GM06990 (cell line): Measurements from ENCODE around the gene MLLT3.

Experiments
- DNase-seq: peaks from one replicate; pipeline ENCODE4 v3.0.0-alpha.2; 2011; ENCODE audit not compliant: insufficient read length; ENCODE audit errors: extremely low read depth
- H3K27me3 ChIP-seq: replicated peaks from 2 replicates; pipeline ENCODE4 v1.6.0; 2011; ENCODE audit warnings: low read length; ENCODE audit not compliant: control insufficient read depth, insufficient read depth
- H3K36me3 ChIP-seq: 2 replicates; pipeline ENCODE4 v1.5.1; 2011; ENCODE audit warnings: low read length; ENCODE audit not compliant: control insufficient read depth, insufficient read depth
- H3K4me3 ChIP-seq: replicated peaks from 2 replicates; pipeline ENCODE4 v1.5.1; 2011; ENCODE audit warnings: low read depth, mild to moderate bottlenecking, control low read depth, low read length
- TF ChIP-seq, protein P1 (sequence below): IDR thresholded peaks from 2 replicates; pipeline ENCODE4 v1.5.1; 2011; ENCODE audit warnings: low read length, control low read depth, mild to moderate bottlenecking, inconsistent platforms; ENCODE audit not compliant: insufficient read depth, poor library complexity, severe bottlenecking

Gene MLLT3

DNA sequence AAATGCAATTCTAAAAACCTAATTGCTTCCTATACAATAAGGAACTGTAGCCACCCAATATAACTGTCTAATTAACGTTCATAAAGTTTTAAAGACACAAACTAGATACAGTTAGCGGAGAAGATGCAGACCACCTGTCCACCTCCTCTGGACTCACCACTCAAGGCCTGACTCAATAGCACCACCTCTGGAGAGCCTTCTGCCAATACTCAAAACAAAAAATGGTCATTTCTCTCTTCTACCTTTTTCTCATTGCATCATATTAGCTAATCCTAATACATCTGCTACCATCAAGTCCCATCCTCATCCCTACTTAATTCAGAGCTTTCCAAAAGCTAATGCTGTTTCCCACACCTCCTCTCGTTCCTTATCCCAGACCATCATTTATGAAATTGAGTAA is 159.9 kb downstream of the MLLT3 start:
- Histone ChIP-seq H3K36me3 (no peaks in the 10 kb centered on the region), H3K4me3 (no peak overlapping the region), H3K27me3 (no peaks in the 10 kb centered on the region)
- TF ChIP-seq, protein P1, sequence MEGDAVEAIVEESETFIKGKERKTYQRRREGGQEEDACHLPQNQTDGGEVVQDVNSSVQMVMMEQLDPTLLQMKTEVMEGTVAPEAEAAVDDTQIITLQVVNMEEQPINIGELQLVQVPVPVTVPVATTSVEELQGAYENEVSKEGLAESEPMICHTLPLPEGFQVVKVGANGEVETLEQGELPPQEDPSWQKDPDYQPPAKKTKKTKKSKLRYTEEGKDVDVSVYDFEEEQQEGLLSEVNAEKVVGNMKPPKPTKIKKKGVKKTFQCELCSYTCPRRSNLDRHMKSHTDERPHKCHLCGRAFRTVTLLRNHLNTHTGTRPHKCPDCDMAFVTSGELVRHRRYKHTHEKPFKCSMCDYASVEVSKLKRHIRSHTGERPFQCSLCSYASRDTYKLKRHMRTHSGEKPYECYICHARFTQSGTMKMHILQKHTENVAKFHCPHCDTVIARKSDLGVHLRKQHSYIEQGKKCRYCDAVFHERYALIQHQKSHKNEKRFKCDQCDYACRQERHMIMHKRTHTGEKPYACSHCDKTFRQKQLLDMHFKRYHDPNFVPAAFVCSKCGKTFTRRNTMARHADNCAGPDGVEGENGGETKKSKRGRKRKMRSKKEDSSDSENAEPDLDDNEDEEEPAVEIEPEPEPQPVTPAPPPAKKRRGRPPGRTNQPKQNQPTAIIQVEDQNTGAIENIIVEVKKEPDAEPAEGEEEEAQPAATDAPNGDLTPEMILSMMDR = peak; percentile 18
- no peak for DNase-seq

DNA sequence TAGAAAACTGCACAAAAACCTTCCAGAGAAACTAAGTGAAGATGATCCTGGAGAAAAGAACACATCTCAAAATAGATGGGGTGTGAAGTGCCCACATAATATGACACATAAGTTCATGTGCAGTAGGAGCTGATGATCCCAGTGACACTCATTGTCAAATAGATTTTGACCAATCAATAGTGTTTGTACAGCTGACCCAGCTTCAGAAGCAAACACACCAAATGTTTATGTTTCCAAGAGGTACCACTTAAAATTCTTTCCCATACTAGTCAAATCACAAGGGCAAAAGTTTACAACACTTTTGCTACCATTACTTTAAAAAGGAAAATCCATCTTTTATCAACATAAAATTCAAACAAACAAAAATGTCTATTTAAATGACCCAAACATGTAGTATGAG is 175.0 kb downstream of the MLLT3 start:
- Histone ChIP-seq H3K4me3 (no peak overlapping the region), H3K36me3 (no peaks in the 10 kb centered on the region), H3K27me3 (no peaks in the 10 kb centered on the region)
- no peak for DNase-seq
- TF ChIP-seq, protein P1 = no peak

DNA sequence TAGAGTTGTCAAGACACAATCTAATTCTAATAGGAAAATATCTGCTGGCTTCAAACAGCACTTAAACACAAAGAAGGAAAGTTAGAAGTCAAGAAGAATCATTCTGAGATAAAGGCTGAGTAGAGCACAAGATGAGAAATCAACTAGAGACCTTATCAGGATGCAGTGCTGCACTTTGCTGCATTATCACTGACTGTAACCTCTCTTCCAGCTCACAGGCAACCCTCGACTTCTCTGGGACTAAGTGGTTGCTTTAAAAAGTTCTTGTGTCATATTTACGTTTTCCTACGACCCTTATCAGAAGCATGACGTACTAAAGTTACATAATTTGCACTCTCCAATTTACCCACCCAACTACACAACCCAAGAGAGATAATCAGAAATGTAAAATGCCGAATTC is 176.1 kb downstream of the MLLT3 start:
- H3K27me3 ChIP-seq = no peaks in the 10 kb centered on the region
- no peak overlapping the region for H3K4me3 ChIP-seq
- TF ChIP-seq, protein P1 = no peak
- no peak for DNase-seq
- no peaks in the 10 kb centered on the region for H3K36me3 ChIP-seq

DNA sequence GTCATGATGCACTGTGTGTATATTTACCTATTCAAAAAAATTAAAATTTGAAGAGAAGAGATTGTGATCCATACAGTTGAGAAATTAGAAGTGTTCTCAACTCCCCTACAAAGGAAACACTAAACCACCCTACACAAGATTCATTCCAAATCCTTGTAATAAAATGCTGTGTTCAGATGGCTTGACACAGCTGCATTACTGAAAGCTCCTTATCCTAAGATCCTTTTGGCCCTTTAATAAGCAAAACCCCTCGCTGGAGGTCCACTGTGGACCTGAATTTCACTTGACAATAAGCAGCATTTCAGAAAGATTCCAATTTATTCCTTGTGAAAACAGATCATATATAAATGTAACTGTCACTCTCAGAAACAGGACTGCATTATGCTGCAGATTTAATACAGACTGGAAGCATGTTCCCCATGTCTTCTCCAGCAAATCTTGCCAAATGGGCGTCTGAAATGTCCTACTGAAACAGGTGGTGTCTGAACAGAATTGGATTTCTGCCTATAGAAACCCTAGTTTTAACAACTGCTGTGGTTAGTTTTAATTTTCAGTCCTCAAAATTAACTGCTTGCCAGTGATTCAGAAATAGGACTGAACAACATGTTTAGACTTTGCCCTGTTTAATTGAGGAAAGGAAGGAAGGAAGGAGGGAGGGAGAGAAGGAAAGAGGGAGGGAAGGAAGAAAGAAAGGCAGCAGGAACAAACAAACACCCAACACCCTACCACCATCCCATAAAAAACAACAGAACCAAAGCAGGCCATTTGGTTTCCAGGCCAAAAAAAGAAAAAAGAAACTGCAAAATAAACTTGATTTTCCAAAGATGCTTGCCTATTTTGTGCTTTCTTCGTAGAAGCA is 179.6 kb downstream of the MLLT3 start:
- no peaks in the 10 kb centered on the region for H3K36me3 ChIP-seq
- no peak overlapping the region for H3K4me3 ChIP-seq
- no peak for DNase-seq
- no peaks in the 10 kb centered on the region for H3K27me3 ChIP-seq
- TF ChIP-seq, protein P1 = no peak

DNA sequence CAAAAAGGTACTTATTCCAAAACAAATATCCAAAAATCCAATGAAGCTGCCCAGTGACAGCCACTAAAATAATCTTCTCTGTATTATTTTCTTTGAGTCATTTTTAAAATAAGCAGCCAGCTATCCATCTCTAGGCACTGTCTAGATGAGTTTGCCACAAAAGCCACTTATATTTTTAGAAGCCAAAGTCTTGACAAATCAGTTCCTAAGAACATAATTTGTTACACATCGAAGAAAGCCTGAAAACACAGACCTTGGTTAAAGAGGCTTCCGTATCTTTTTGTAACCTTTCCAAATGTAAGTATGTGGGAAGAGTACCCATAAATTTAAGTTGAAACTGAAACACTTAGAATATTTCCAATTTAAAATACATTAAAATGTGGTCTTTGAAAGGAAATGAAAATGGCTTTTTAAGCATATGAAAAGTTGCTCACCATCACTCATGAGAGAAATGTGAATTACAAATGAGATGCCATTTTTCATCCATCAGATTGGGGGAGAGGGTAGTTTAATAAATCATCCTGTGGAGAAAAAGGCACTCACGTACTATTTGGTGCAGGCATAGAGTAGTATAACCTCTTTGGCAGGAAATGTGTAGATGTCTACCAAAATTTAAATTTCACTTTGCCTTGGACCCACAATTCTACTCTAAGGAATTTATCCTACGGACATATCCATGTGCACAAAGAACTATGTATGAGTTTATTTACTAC is 180.4 kb downstream of the MLLT3 start:
- DNase-seq = no peak
- TF ChIP-seq, protein P1 = no peak
- Histone ChIP-seq H3K4me3 (no peak overlapping the region), H3K36me3 (no peaks in the 10 kb centered on the region), H3K27me3 (no peaks in the 10 kb centered on the region)
